H1 (cell line): Measurements from ENCODE around the gene C5orf52. TPM values are rescaled to one million over a fixed set of nuclear protein-coding genes. Genes with fewer than 3 reads are reported as not detected.

Source experiments
- CEBPB ChIP-seq: IDR thresholded peaks from 2 replicates; pipeline ENCODE4 v1.6.1; 2012; ENCODE audit warnings: low read depth, low read length
- CHD1 ChIP-seq: IDR thresholded peaks from 2 replicates; pipeline ENCODE4 v1.6.1; 2012; ENCODE audit warnings: low read depth, low read length, improper control_type of control experiment
- E2F6 ChIP-seq: IDR thresholded peaks from 2 replicates; pipeline ENCODE4 v1.6.1; 2012; ENCODE audit warnings: inconsistent platforms
- FOSL1 ChIP-seq: IDR thresholded peaks from 2 replicates; pipeline ENCODE4 v1.6.1; 2011; ENCODE audit warnings: mild to moderate bottlenecking, low read depth, low read length, moderate library complexity; ENCODE audit not compliant: insufficient read depth
- GABPA ChIP-seq: IDR thresholded peaks from 2 replicates; pipeline ENCODE4 v1.6.1; 2011; ENCODE audit warnings: mild to moderate bottlenecking, low read length, moderate library complexity, borderline replicate concordance; ENCODE audit not compliant: insufficient read depth
- GTF2F1 ChIP-seq: IDR thresholded peaks from 2 replicates; pipeline ENCODE4 v1.6.1; 2012; ENCODE audit warnings: low read depth, low read length, improper control_type of control experiment, borderline replicate concordance
- HDAC2 ChIP-seq, 2 experiments: fragments of 300-600 bp in 1 of 2; sonication (generic) in 1 of 2; IDR thresholded peaks; 2 replicates each; pipeline ENCODE4 v1.6.1; 2011 to 2012; ENCODE audit warnings: low read depth in 2 of 2, low read length in 2 of 2, mild to moderate bottlenecking in 2 of 2, moderate library complexity in 2 of 2, borderline replicate concordance in 1 of 2, inconsistent platforms in 1 of 2
- JUND ChIP-seq: IDR thresholded peaks from 2 replicates; pipeline ENCODE4 v1.6.1; 2011; ENCODE audit warnings: mild to moderate bottlenecking, improper control_type of control experiment, low read length
- KDM5A ChIP-seq: fragments of 200-600 bp; IDR thresholded peaks from 2 replicates; pipeline ENCODE4 v1.7.1; 2012; ENCODE audit warnings: mild to moderate bottlenecking, low read length, inconsistent platforms, mixed read lengths
- NANOG ChIP-seq: IDR thresholded peaks from 2 replicates; pipeline ENCODE4 v1.6.1; 2011; ENCODE audit warnings: low read length, low read depth, mild to moderate bottlenecking, inconsistent platforms; ENCODE audit not compliant: insufficient read depth, poor library complexity, severe bottlenecking
- PHF8 ChIP-seq: fragments of 200-600 bp; sonication (generic); conservative IDR thresholded peaks from 2 replicates; pipeline ENCODE4 v1.7.1; 2012; ENCODE audit warnings: low read depth, mild to moderate bottlenecking, inconsistent platforms, low read length, moderate library complexity
- POLR2AphosphoS5 ChIP-seq: IDR thresholded peaks from 2 replicates; pipeline ENCODE4 v1.6.1; 2011; ENCODE audit warnings: low read depth, low read length
- RXRA ChIP-seq: IDR thresholded peaks from 2 replicates; pipeline ENCODE4 v1.6.1; 2011; ENCODE audit warnings: low read depth, mild to moderate bottlenecking, low read length, moderate library complexity; ENCODE audit not compliant: insufficient read depth
- SIN3A ChIP-seq, 2 experiments: IDR thresholded peaks in 1 of 2; conservative IDR thresholded peaks in 1 of 2; 2 replicates each; pipeline ENCODE4 v1.6.1; 2011 to 2012; ENCODE audit warnings: low read length in 2 of 2, improper control_type of control experiment in 1 of 2, low read depth in 1 of 2, mild to moderate bottlenecking in 1 of 2
- SIRT6 ChIP-seq: IDR thresholded peaks from one replicate; pipeline ENCODE4 v1.7.1; 2012; ENCODE audit warnings: low read length, inconsistent platforms
- SP2 ChIP-seq: IDR thresholded peaks from 2 replicates; pipeline ENCODE4 v1.6.1; 2012; ENCODE audit warnings: mild to moderate bottlenecking, low read length, inconsistent platforms
- SUZ12 ChIP-seq: fragments of 200-600 bp; sonication (generic); IDR thresholded peaks from 2 replicates; pipeline ENCODE4 v1.6.1; 2012; ENCODE audit warnings: mild to moderate bottlenecking, inconsistent platforms, low read length, moderate library complexity, mixed read lengths
- TAF7 ChIP-seq: optimal IDR thresholded peaks from 2 replicates; pipeline ENCODE3; 2011; ENCODE audit warnings: low read depth, mild to moderate bottlenecking, inconsistent platforms, low read length, moderate library complexity, borderline replicate concordance
- USF2 ChIP-seq: IDR thresholded peaks from 2 replicates; pipeline ENCODE4 v1.6.1; 2011; ENCODE audit warnings: low read length, improper control_type of control experiment
- YY1 ChIP-seq: IDR thresholded peaks from 2 replicates; pipeline ENCODE4 v1.6.1; 2011; ENCODE audit warnings: low read depth, mild to moderate bottlenecking, low read length
- polyA plus RNA-seq, 7 experiments: library from polyadenylated mRNA; depleted of rRNA in 3 of 7; stranded (reverse) in 5 of 7; unstranded in 2 of 7; fragments of >200 nt in 5 of 7; fragments of 200-250 nt in 2 of 7; gene quantifications; 1 replicate in 5 of 7; 2 replicates in 1 of 7; 4 replicates in 1 of 7; pipeline versions ENCODE4 v1.2.1 to v1.2.3, GENCODE V29; 2011 to 2013; ENCODE audit warnings: missing spikeins in 2 of 7, mixed read lengths in 2 of 7
- total RNA-seq: library from RNA; stranded (reverse); fragmentation: NEBNext Ultra II Directional; extraction: Animal tissue kit (Norgen Biotek cat#: 25700); gene quantifications from 2 replicates; pipeline ENCODE4 v1.2.1, GENCODE V29; 2021

Gene C5orf52
- total and polyA plus RNA-seq, 2 of the 8 experiments (the other 6 are each of a cell fraction or from before 2014, with no cell fraction given) = not detected

- TF ChIP-seq HDAC2 (IDR thresholded peaks at IDR 0.05; ENCODE audit: borderline replicate concordance in 1 of 2, low read depth in 2 of 2, low read length in 2 of 2) = peak in 1 of 2 experiments; percentile 55; a peak in 1 of 4 replicates
- TF ChIP-seq POLR2AphosphoS5 = no peak
- TF ChIP-seq E2F6 = peak; percentile 94
- TF ChIP-seq NANOG = no peak
- no peak for TF ChIP-seq YY1
- TF ChIP-seq SUZ12 = no peak
- TF ChIP-seq GTF2F1 = no peak
- no peak for TF ChIP-seq RXRA
- no peak for TF ChIP-seq KDM5A
- TF ChIP-seq CHD1 = no peak
- no peak for TF ChIP-seq SIN3A (conservative IDR thresholded peaks at IDR 0.05 in 1 of 2, IDR thresholded peaks at IDR 0.05 in 1 of 2; ENCODE audit: low read depth in 1 of 2, low read length in 2 of 2)
- no peak for TF ChIP-seq USF2
- no peak for TF ChIP-seq GABPA
- TF ChIP-seq SIRT6 = no peak
- TF ChIP-seq CEBPB = no peak
- no peak for TF ChIP-seq JUND
- TF ChIP-seq PHF8 = no peak
- no peak for TF ChIP-seq SP2
- no peak for TF ChIP-seq TAF7
- TF ChIP-seq FOSL1 = no peak
Observed at GRCh38 chr5:157651623-157652376, 19.5 kb upstream of the C5orf52 start (continued).
